IPS-11a (cell line): ENCODE measurements around the gene ENOX1.

Source experiments
- H3K4me3 ChIP-seq: one replicate; pipeline ENCODE4 v1.5.1; 2013; ENCODE audit warnings: low read depth, low read length, control low read depth

Gene ENOX1

DNA sequence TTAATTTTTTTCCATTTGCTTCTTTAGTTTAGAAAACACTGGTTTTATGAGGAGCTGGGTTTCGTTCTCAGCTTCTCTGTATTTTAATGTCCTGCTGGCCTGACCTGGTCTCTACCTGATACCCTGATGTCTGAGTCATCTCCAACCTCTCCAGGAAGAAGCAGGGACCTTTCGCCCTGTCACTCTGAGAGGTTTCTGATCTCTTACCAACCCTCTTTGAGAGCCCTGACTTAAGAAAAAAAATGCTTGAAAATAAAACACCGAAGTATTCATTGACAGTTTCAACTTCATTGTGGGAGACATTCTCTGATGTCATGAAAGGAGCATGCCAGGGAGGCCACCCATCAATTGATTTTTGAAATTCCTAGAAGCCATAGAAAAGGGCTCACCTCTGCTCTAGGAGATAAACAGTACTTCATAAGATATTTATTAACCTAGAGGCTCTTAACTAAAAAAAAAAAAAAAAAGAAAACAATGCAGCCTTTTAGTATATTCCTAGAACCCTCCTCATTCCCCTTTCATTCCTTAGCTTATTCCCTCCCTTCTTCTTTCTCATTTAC lies 234.8 kb downstream of the ENOX1 start:
- H3K4me3 ChIP-seq, result no peak overlapping the region

DNA sequence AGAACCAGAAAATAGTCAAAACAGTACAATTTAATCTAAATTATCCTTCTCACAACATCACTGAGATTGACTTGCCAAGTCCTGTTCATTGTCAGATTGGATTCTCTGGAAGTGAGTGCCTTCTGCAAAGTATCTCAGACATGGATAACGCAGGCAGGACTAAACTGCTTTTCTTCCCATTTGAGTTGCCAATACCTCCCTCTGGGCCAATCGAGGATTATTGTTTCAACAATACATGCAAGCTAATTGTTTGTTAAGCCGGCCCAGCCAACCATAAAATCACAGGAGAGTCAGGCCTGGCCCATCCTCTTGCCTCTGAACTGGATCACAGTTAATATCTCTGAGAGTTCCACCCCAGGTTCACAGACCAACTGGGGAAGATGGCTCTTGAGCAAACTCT lies 240.0 kb downstream of the ENOX1 start:
- no peak overlapping the region for H3K4me3 ChIP-seq

DNA sequence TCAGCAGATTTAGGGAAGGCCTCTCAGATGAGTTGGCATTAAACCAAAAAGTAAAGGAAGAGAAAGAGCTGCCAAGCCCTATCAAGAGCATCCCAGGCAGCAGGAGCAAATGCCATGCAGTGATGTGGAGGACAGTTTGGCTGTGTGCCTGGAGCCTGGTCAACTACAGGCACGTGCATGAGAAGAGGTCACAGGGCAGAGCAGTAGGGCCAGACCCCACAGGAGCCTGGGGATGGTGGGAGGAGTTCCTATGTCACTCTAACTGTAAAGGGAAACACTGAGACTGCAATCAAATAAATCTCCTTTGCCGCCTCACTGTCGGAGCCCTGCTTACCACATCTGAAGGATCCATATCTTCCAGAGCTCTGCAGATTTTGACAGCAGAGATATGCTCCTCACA lies 240.5 kb downstream of the ENOX1 start:
- no peak overlapping the region for H3K4me3 ChIP-seq

DNA sequence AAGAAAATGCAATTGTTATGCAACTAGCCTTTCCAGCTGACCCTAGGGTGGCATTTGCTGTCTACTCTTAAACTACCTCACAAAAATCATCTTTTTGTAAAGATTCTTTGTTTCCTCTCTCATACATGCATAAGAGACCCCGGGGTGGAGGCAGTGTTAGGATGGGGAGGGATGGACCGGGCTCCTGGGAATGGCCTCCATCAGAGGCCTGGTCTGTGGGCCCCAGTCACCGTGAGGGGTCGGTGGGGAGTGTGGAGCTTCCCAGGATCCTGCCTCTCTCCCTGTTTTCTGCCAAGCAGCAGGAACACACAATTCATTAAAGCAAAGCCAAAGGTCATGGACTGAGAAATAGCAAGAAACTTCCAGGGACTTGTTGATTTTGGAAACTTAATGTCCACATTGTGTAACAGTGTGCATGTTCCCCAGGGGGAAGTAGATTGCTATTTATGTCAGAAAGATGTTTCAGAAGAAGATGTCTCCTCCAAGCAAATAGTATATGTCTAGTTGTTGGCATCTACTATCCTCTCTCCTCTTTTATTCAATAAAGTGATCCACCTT lies 241.4 kb downstream of the ENOX1 start:
- no peak overlapping the region for H3K4me3 ChIP-seq

DNA sequence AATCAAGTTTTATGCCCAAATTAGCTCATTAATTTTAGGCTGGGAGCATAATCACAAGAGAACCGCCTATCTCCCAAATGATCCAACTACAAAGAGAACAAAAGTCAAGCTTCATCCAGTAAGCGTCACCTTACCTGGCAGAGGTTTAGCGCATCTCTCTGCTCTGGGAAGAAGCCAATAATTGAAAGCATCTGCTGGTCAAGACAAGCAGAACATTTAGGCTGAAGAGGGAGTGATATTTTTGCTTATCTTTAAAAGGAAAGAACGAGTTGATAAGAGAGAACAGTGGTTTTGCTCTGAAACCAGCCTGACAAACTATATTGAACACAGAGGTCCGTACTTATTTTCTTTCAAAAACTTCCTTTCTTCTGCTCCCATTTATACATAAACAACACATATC lies 242.1 kb downstream of the ENOX1 start:
- no peak overlapping the region for H3K4me3 ChIP-seq

DNA sequence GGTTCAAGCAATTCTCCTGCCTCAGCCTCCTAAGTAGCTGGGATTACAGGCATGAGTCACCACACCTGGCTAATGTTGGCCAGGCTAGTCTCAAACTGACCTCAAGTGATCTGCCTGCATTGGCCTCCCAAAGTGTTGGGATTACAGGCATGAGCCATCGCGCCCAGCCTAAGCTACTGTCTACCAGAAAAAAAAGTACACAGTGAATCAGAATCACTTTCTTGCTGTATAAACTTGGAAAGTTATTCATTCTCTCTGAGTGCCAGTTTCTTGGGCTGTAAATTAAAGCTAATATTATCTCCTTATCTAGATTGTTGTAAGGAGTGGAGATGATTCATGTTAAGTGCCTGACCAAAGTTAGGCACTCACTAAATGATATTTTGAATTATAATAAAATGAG lies 242.8 kb downstream of the ENOX1 start:
- no peak overlapping the region for H3K4me3 ChIP-seq

DNA sequence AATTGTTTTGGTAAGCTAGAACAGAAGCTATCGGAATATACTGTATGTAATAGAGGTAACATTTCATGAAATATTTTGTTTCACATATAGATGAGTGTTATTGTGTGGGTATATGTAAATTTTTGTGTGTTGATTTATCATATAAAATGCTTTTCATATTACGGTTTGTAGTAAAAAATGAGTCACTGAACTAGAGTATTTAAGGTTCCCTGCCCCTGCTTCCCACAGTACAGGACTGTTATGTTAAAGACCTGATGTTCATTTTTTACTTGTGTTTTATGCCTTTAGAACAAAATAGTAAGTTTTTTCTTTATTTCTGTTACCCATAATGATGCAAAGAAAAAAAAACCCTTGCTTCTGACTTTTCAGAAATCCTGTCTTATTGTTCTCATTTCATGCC lies 243.4 kb downstream of the ENOX1 start:
- no peak overlapping the region for H3K4me3 ChIP-seq

DNA sequence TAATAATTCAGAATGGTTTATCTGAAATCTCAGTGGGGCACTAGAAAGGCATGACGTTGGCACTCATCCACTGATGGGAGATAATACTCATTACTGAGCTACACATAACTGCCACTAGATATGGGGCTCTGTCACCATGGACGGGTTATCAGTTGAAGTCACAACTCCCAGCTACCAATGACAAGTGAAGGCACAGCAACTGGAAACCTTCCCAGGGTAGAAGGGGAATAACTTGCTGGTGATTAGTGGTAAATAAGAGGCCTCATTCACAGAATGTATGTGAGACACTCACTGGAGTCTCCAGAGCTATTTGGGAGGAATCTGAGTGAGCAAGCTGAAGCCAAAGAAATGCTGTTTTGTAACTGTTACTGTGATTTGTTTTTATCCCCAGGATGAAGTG lies 249.6 kb downstream of the ENOX1 start:
- no peak overlapping the region for H3K4me3 ChIP-seq

DNA sequence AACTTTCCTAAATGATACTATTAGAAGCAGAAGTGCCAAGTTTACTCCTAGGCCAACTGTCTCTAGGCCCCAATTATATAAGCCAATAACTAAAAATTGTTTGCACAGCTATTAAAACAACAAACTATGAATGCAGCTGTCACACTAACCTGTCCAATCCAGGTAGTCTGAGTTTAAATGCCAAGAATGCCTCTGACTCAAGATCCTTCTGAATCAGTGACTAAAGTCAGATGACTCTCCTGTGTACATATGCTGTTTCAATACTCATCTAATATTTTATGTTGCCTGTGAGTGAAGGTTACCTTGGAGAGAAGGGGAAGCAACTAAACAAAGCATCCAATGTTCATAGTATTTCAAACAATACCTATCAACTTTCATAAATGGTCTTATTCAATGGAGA lies 257.0 kb downstream of the ENOX1 start:
- no peak overlapping the region for H3K4me3 ChIP-seq

DNA sequence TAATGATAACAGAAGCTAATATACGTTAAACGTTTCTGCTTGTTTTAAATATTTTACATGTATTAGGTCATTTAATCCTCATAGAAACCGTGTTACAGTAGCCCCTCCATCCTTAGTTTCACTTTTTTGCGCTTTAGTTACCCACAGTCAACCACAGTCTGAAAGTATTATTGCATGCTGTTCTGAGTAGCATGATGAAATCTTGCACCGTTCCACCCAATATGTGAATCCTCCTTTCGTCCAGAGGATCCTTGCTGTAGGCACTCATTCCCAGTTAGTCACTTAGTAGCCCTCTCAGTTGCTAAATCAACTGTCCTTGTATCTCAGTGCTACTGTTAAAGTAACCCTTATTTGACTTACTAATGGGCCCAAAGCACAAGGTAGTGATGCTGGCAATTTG lies 257.8 kb downstream of the ENOX1 start:
- H3K4me3 ChIP-seq, result no peak overlapping the region

DNA sequence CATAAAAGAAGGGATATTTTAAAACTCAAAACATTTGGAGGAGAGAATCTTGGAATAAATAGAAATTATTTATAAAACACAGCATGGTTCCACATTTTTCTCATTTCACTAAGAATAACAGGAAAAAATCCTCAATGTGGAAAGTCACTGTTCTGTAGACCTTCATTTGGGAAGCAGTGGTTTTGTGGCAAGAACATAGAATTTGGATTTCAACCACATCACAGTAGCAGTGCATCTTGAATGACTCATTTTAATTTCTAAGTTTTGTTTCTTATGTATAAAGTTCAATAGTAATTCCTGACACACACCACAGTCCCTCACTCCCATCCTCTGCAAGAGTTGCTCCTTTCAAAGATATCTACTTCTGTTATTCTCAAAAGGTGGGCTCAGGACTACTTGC lies 264.0 kb downstream of the ENOX1 start:
- H3K4me3 ChIP-seq, result no peak overlapping the region

DNA sequence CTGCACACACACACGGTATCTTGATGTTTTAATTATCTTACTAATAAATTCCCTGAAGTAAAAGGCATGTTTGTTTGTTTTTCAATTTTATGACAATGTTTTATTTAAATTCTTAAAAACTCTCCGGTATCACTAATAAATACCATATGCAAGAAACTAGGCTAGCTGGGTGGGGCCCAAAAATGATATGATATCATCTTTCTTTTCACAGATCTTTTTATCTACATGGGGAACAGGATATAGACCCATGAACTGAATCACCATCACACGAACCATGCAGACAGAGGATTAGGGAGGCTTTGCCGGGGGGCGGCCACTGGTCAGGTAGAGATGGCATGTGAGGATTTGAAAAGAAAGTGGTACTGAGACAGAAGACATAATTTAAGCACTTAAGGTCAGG lies 266.4 kb downstream of the ENOX1 start:
- H3K4me3 ChIP-seq, result no peak overlapping the region

DNA sequence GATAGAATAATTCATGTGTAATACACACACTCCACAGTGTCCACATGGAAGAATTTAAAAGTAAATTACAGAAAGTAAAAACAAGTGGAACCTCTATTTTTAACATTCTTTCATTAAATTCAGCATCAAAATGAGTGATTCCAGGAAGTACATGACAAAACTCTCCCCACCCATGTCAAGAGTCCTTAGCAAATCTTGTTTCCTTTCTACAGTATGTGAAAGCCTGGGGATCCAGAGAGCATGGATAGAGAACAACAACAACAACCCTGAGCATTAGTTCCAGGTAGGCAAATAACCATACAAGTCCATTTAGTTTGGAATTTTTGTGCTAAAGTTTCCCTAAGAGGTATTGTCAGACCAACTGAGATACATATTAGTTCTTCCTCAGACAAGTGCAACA lies 267.9 kb downstream of the ENOX1 start:
- no peak overlapping the region for H3K4me3 ChIP-seq

DNA sequence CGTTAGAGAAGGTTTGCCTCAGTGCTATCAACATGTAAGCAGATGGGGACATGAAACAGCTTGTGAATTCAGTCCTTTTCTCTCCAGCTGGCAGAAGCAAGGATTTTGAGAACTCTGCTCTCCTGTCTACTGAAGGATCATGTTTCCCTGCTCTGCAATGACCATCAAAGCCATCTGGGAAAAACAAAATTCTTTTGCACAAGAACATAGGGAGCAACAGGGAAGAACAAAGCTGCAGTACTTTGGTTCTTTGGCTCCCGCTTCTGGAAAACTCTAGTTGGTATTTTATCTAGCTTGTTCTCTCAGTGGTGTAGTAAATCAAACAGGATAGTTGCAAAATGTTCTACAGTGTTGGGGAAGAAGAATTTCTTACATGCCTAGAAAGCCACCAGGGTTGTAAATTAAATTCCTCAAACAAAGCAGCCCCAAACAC lies 270.4 kb downstream of the ENOX1 start:
- H3K4me3 ChIP-seq, result no peak overlapping the region

DNA sequence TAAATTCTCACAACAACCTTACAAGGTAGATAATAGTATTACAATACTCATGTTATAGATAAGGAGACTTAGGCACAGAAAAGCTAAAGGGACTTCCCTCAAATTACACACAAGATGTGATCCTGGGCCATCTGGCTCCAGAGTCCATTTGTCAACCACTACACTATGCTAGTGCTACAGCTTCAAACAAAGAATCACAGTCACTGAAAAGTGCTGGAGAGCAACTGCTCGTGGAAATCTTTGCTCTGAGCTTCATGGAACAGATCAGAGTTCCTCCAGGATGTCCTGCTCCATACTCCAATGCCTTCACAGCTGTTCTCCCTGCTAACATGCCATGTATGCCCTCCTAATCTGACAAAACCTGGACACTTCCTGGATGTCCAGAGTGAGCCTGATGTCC lies 271.2 kb downstream of the ENOX1 start:
- H3K4me3 ChIP-seq, result no peak overlapping the region

DNA sequence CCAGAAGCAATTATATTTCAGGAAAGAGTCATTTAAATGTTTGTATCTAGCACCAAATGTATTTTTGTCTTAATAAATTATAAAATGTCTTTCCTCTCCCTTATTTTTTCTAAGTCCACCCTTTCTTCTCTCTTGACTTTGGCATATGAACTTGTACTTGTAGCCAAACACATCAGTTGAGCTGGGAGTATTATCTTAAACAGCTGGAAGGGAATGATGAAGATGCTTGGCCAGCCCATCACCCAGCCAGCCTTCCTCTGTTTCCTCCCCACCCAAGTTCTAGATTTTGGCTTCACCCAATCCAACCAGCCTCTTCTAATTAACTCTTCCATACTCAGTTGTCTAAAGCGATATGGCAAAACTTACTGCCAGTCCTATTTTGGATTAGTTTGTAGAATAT lies 272.5 kb downstream of the ENOX1 start:
- H3K4me3 ChIP-seq, result no peak overlapping the region

DNA sequence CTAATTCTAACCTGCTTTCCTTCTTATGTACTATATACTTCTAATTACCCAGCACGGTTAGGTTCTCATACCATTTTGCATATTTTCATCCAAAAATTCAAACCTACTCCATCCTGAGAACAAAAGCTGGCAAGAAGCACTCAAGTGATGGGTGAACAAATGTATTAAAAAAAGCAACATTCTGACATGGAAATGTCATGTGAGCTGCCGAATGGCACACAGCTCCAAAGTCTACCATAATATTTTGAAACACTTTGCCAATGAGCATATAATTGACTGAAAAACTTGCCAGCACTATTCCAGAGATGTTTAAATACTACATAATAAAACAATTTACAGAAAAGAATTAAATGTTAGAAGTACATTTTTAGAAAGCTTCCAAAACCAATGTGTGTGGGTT lies 274.6 kb downstream of the ENOX1 start:
- no peak overlapping the region for H3K4me3 ChIP-seq

DNA sequence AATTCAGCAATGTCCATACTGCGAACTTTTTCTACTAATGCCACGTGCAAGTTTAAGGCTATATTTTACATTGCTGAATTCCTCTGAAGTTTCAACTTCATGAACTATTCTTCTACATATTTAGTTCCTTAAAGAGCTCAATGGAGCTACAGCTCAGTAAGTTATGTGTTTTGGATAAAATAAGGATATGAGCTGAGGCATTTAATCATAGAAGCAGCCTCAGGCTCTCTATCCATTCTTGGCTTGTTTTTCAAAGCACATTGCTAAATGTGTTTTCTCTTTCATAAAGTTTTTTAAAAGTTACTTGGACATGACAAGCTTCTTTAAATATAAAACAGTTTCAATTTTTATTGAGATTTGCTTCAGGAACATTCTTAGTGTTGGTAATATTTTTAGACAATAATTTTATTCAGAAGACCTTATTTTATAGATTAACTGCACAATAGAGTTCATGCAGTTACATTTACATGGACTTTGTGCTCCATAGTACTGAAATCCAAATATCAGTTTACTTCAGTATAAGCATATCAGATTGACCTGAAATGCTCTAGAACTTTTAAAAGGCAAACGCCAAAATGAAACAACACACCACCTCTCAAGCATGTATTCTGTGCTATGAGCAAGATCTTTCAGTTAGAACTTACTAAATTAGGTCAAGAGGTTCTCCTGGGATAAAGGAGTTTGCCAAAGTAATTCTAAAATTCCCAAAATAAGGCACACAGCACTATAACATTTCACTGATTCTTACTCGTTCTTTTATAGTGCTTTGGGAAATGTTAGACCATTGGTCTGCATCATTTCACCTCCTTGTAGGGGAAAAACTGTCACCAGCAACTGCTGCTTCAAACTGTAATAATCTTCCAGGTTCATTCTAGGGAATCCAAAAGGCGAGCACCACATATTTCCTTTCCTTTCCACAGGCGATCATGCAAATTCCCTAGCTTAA lies 275.5 kb downstream of the ENOX1 start:
- no peak overlapping the region for H3K4me3 ChIP-seq

DNA sequence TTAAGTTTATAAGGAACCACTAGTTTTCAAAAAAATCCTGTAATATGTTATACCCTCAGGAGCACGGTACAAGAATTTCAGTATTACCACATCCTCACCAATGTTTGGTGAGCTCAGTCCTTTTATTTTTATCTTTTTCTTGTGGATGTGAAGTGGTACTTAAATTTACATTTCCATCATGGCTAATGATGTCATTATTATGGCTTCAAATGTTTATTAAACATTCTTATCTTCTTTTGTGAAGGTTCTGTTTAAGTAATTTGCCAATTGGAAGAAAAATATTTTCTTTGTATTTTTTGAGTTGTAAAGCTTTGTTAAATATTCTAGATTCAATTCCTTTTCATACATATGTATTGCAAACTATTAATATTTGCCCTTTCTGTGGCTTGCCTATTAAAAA lies 291.0 kb downstream of the ENOX1 start:
- H3K4me3 ChIP-seq, result no peak overlapping the region

DNA sequence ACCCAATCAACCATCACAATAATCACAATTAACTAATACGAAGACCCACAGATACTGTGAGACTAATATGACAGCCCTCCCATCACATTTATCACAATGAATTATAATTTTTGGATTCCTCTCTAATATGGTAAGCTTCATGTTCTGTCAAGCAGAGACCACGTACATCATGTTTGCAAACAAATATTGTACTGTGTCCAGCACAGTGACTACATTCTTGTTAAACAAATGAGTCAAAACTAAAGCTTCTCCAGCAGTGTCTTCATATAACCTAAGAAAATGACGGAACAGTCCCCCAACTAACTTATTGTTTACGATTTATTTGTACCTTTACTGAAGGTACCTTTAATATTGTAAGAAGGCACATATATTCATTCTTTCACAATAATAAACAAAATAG lies 292.6 kb downstream of the ENOX1 start:
- no peak overlapping the region for H3K4me3 ChIP-seq

DNA sequence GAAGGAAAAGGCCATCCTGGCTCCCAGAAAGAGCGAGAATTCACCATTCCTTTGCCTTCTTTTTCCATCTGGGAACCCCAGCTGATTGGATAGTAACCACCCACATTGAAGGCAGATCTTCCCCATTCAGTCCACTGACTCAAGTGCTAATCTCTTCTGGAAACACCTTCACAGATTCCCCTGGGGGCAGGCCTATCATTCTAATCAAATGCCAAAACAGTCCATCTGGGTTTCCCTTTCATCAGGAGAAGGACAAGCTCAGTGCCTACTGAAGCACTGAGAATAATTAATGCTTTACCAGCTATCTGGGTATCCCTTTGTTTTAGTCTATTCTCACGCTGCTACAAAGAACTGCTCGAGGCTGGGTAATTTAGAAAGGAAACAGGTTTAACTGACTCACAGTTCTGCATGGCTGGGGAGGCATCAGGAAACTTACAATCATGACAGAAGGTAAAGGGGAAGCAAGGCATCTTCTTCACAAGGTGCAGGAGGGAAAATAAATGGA lies 293.2 kb downstream of the ENOX1 start:
- no peak overlapping the region for H3K4me3 ChIP-seq

DNA sequence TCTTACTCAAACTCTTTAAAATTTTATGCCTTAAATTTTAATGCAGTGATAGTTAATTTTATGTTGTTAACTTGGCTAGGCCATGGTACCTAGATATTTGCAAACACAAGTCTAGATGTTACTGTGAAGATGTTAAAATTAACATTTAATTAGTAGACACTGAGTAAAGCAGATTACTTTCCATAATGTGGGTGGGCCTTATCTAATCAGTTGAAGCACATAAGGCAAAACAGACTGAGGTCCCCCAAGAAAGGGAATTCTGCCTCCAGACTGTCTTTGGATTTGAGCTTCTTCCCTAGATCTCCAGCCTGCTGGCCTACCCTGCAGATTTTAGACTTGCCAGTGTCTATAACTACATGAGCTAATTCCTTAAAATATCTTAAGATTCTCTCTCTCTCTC lies 294.0 kb downstream of the ENOX1 start:
- H3K4me3 ChIP-seq, result no peak overlapping the region
